Measurements from ENCODE around the gene MYO7A.

DNA sequence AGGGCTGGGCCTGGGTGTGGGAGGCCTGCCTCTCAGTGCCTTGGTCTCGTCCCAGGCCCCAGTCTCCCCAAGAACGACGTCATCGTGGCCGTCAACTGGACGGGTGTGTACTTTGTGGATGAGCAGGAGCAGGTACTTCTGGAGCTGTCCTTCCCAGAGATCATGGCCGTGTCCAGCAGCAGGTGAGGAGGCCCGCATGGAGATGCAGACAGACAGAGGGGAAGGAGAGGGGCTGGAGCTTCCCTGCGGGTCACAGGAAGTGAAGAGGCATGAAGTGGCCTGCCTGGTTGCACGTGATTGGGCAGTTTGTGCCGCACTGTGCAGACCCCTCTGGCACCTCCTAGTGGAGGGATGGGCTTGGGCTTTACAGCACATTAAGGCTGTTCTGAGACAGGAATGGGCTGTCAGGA lies 70.4 kb downstream of the MYO7A start:
- TF ChIP-seq, protein P1, sequence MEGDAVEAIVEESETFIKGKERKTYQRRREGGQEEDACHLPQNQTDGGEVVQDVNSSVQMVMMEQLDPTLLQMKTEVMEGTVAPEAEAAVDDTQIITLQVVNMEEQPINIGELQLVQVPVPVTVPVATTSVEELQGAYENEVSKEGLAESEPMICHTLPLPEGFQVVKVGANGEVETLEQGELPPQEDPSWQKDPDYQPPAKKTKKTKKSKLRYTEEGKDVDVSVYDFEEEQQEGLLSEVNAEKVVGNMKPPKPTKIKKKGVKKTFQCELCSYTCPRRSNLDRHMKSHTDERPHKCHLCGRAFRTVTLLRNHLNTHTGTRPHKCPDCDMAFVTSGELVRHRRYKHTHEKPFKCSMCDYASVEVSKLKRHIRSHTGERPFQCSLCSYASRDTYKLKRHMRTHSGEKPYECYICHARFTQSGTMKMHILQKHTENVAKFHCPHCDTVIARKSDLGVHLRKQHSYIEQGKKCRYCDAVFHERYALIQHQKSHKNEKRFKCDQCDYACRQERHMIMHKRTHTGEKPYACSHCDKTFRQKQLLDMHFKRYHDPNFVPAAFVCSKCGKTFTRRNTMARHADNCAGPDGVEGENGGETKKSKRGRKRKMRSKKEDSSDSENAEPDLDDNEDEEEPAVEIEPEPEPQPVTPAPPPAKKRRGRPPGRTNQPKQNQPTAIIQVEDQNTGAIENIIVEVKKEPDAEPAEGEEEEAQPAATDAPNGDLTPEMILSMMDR (IDR thresholded peaks at IDR 0.05; ENCODE audit: low read depth, low read length, poor library complexity, severe bottlenecking), result peak; percentile 73
- TF ChIP-seq EZH2phosphoT487 (IDR thresholded peaks at IDR 0.05; ENCODE audit: borderline replicate concordance, low read length), result no peak
